H1 (cell line): ENCODE results near the gene OTOP3. TPM values are rescaled to one million over a fixed set of nuclear protein-coding genes. Genes with fewer than 3 reads are reported as not detected.

Experiments
- CTCF ChIP-seq, 3 experiments: IDR thresholded peaks; 1 replicate in 2 of 3; 2 replicates in 1 of 3; pipeline versions ENCODE4 v1.5.1 to v1.6.1; 2011; ENCODE audit warnings: low read length in 3 of 3, mild to moderate bottlenecking in 3 of 3, inconsistent platforms in 2 of 3, low read depth in 1 of 3, moderate library complexity in 1 of 3; ENCODE audit not compliant: insufficient read depth in 1 of 3; ENCODE audit errors: control extremely low read depth in 1 of 3
- HDAC2 ChIP-seq, 2 experiments: fragments of 300-600 bp in 1 of 2; sonication (generic) in 1 of 2; IDR thresholded peaks; 2 replicates each; pipeline ENCODE4 v1.6.1; 2011 to 2012; ENCODE audit warnings: low read depth in 2 of 2, low read length in 2 of 2, mild to moderate bottlenecking in 2 of 2, moderate library complexity in 2 of 2, borderline replicate concordance in 1 of 2, inconsistent platforms in 1 of 2
- SIN3A ChIP-seq, 2 experiments: IDR thresholded peaks in 1 of 2; conservative IDR thresholded peaks in 1 of 2; 2 replicates each; pipeline ENCODE4 v1.6.1; 2011 to 2012; ENCODE audit warnings: low read length in 2 of 2, improper control_type of control experiment in 1 of 2, low read depth in 1 of 2, mild to moderate bottlenecking in 1 of 2
- SRF ChIP-seq: IDR thresholded peaks from 2 replicates; pipeline ENCODE4 v1.6.1; 2011; ENCODE audit warnings: mild to moderate bottlenecking, low read depth, low read length, moderate library complexity
- polyA plus RNA-seq, 7 experiments: library from polyadenylated mRNA; depleted of rRNA in 3 of 7; stranded (reverse) in 5 of 7; unstranded in 2 of 7; fragments of >200 nt in 5 of 7; fragments of 200-250 nt in 2 of 7; gene quantifications; 1 replicate in 5 of 7; 2 replicates in 1 of 7; 4 replicates in 1 of 7; pipeline versions ENCODE4 v1.2.1 to v1.2.3, GENCODE V29; 2011 to 2013; ENCODE audit warnings: missing spikeins in 2 of 7, mixed read lengths in 2 of 7
- total RNA-seq: library from RNA; stranded (reverse); fragmentation: NEBNext Ultra II Directional; extraction: Animal tissue kit (Norgen Biotek cat#: 25700); gene quantifications from 2 replicates; pipeline ENCODE4 v1.2.1, GENCODE V29; 2021

OTOP3 gene
- total and polyA plus RNA-seq, 2 of the 8 experiments (the other 6 are each of a cell fraction or from before 2014, with no cell fraction given) = 0.05 TPM; not detected in 1

GRCh38 chr17:74987909-74988711 is 52.4 kb downstream of the OTOP3 start (continued):
- TF ChIP-seq CTCF (IDR thresholded peaks at IDR 0.05; ENCODE audit: control extremely low read depth in 1 of 3, insufficient read depth in 1 of 3, low read depth in 1 of 3, low read length in 3 of 3) (peak in 2 of 3 experiments; percentile 18 to 19; a peak in 3 of 4 replicates), SRF (no peak), SIN3A (conservative IDR thresholded peaks at IDR 0.05 in 1 of 2, IDR thresholded peaks at IDR 0.05 in 1 of 2; ENCODE audit: low read depth in 1 of 2, low read length in 2 of 2) (0 out of 4 replicates have a peak, but pooled peaks of 1 of the 2 experiments have one; percentile 52), HDAC2 (IDR thresholded peaks at IDR 0.05; ENCODE audit: borderline replicate concordance in 1 of 2, low read depth in 2 of 2, low read length in 2 of 2) (0 out of 4 replicates have a peak, but pooled peaks of 1 of the 2 experiments have one; percentile 18)
